ENCODE data around the gene IGSF23.
"Not testable (repeated sequence)": the region's sequence is repeated elsewhere in the genome, so short reads cannot be mapped to it uniquely, and the experiment has no call there.

Gene IGSF23

GRCh38 chr19:44670027-44670426, 56.7 kb downstream of the IGSF23 start:
- DNase-seq: not testable (repeated sequence)

- DNase-seq: no peak
Measured at GRCh38 chr19:44671400-44671799, 58.0 kb downstream of the IGSF23 start, which contains the start of gene CEACAM19. CEACAM19 (plus strand) TSS chr19:44671482; CDS start chr19:44671932, 450 bp downstream.

GRCh38 chr19:44672226-44672625, 58.9 kb downstream of the IGSF23 start:
- DNase-seq: no peak

- DNase-seq: no peak
Measured at GRCh38 chr19:44673510-44673909, 60.1 kb downstream of the IGSF23 start.

- DNase-seq: no peak
Measured at GRCh38 chr19:44675521-44675920, 62.2 kb downstream of the IGSF23 start.

- no peak for DNase-seq
Measured at GRCh38 chr19:44677019-44677811, 63.9 kb downstream of the IGSF23 start.

GRCh38 chr19:44680536-44680935, 67.2 kb downstream of the IGSF23 start:
- DNase-seq: no peak

- no peak for DNase-seq
Measured at GRCh38 chr19:44681992-44682790, 68.8 kb downstream of the IGSF23 start.

GRCh38 chr19:44682807-44683206, 69.4 kb downstream of the IGSF23 start:
- no peak for DNase-seq

- no peak for DNase-seq
Measured at GRCh38 chr19:44683434-44684210, 70.3 kb downstream of the IGSF23 start.

GRCh38 chr19:44684396-44684795, 71.0 kb downstream of the IGSF23 start:
- not testable (repeated sequence) for DNase-seq

GRCh38 chr19:44684892-44685863, 71.8 kb downstream of the IGSF23 start:
- DNase-seq: no peak

- no peak for DNase-seq
Measured at GRCh38 chr19:44685877-44686276, 72.5 kb downstream of the IGSF23 start.
